Activated naive CD4-positive, alpha-beta T cell treated with anti-CD3 and anti-CD28 coated beads, Interleukin-2, amount 10 ng/mL, durations not matched to agents 7 days and 5 days (primary cell): ENCODE results near the gene PCDHGC4.
A peak's percentile ranks its signal among the peaks of the same experiment; 100 is the strongest.

Experiments
- CTCF ChIA-PET: fragments of 350-600 bp; sonication (Branson Sonifier 250); formaldehyde crosslinking; loops from one replicate; lab custom pipeline; 2021; ENCODE audit warnings: antibody characterized with exemption; lab: Charles Lee
- DNase-seq: peaks from one replicate; pipeline ENCODE4 v3.0.0-alpha.2; 2020
- H3K27ac Mint-ChIP-seq: one replicate; pipeline ENCODE4 v1.8.0; 2021; ENCODE audit warnings: mild to moderate bottlenecking, moderate library complexity, mixed read lengths
- H3K27me3 Mint-ChIP-seq: one replicate; pipeline ENCODE4 v1.8.0; 2021; ENCODE audit warnings: mild to moderate bottlenecking, mixed read lengths
- H3K36me3 Mint-ChIP-seq: one replicate; pipeline ENCODE4 v1.8.0; 2021; ENCODE audit warnings: mixed read lengths
- H3K4me1 Mint-ChIP-seq: one replicate; pipeline ENCODE4 v1.8.0; 2021; ENCODE audit warnings: mixed read lengths
- H3K4me3 Mint-ChIP-seq: one replicate; pipeline ENCODE4 v1.8.0; 2021; ENCODE audit warnings: mild to moderate bottlenecking, moderate library complexity, mixed read lengths
- H3K9me3 Mint-ChIP-seq: one replicate; pipeline ENCODE4 v1.8.0; 2021; ENCODE audit warnings: mixed read lengths

The PCDHGC4 gene

DNA sequence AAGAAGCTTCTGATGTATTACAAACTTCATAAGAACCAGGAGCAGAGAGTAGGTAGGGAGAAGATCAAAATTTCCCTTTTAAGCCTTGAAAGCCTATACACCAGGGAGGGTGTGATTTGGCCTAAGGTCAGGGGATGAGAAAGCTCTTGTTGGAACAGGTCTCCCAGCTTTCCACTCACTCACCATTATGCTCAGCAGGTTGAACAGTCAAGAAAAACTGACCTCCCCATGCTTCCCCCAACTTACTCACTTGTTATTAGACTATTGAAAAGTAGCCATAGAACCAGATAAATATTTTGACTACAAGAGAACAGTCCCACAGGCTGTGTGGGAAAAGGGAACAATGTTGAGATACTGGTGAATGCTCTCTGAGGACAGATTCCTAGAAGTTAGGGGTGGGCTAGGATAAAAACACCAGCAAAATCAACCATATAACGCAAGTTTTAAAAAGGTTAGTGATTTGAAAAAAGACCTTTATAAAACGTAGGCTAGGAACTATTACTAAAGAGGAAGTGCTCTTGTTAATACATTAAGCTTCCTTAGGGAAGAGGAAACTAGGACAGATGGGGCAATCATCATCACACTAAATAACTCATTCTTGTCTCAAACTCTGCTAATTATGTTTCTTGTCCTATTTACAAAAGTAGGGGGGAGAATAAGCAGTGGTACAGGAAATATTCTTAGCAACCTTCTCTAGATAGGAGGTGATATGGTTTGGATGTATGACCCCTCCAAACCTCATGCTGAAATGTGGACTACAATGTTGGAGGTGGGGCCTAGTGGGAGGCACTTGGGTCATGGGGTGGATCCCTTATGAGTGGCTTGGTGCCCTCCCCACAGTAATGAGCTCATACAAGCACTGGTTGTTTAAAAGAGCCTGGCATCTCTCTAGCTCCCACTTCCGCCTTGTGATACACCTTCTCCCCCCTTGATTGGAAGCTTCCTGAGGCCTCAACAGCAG lies 35.1 kb downstream of the PCDHGC4 start:
- Mint-ChIP-seq H3K27me3 (no peaks in the 10 kb centered on the region), H3K27ac (no peak overlapping the region)
- CTCF ChIA-PET = interaction anchor here (0.6 to 4.4 kb wide), 4 partner anchors 38 to 89 kb away, joined by 3 to 15 read pairs (median 9); partner anchors contain the start of gene PCDHGA12

DNA sequence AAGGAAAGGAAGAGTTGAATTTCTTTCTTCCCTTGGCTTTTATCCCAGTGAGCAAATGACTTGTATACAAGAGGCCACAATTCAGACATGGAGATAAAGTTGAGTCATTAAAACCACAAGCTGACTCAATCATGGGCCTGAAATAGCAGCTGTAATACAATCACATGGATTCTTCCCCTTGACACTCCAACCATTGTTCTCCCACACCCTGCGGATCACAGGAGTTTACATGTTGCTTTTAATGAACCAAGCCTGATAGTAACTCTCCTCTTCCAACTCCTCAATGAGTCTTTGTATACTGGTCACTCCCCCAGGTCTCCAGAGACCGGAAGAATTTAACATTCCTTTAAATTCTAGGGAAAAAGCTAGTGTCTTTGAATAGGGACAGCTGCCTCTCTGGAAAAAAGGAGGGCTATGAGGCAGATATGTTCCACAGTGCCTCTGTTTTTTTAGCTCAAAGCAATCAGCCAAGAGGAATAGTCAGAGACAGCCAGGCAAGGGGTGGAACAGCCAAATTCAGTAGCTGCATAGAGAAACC lies 36.5 kb downstream of the PCDHGC4 start:
- peaks cover 83% of the 10 kb centered on the region for H3K36me3 Mint-ChIP-seq
- H3K9me3 Mint-ChIP-seq = no peaks in the 10 kb centered on the region
- no peaks in the 10 kb centered on the region for H3K27me3 Mint-ChIP-seq
- CTCF ChIA-PET = interaction anchor here (1.1 to 4.4 kb wide), 11 partner anchors 9 to 197 kb away, joined by 3 to 15 read pairs (median 6); partner anchors contain the start of genes PCDHGA10, PCDHGA12, PCDHGA4 and PCDHGB3
- H3K4me3 Mint-ChIP-seq = no peak overlapping the region
- no peak for DNase-seq
- peak overlapping the region; percentile 54 for H3K27ac Mint-ChIP-seq
- peaks cover 9% of the 10 kb centered on the region for H3K4me1 Mint-ChIP-seq

More for the DNA sequence above, 35.1 kb downstream of the PCDHGC4 start:
- peaks cover 81% of the 10 kb centered on the region for H3K36me3 Mint-ChIP-seq
- DNase-seq = no peak
- H3K4me3 Mint-ChIP-seq = no peak overlapping the region
- no peaks in the 10 kb centered on the region for H3K9me3 Mint-ChIP-seq
- H3K4me1 Mint-ChIP-seq = peaks cover 13% of the 10 kb centered on the region

DNA sequence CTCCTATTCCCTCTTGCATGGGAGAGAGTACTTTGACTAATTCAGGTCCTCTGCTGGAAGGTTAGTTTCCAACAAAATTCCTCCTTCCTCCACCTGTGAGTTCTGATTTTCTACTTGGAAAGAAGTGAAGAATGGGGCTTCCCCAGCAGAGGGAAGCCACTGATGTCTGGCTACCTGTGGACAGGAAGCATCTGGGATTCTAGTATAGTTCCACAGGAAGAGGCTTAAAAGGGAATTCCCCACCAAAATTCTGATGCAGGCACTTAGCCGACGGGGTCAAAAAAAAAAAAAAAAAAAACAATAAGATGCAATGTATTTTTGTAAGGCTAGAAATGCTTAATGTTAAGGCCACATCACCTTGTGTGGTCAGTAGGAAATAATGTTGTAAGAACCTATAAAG lies 37.5 kb downstream of the PCDHGC4 start:
- Mint-ChIP-seq H3K4me3 (no peak overlapping the region), H3K9me3 (no peaks in the 10 kb centered on the region), H3K27me3 (no peaks in the 10 kb centered on the region), H3K36me3 (peaks cover 82% of the 10 kb centered on the region), H3K27ac (peak overlapping the region; percentile 53), H3K4me1 (peaks cover 9% of the 10 kb centered on the region)
- CTCF ChIA-PET = interaction anchor here (1.1 to 4.4 kb wide), 13 partner anchors 10 to 330 kb away, joined by 3 to 15 read pairs (median 6); partner anchors contain the start of genes PCDHB10, PCDHGA10, PCDHGA11 and PCDHGA12
- DNase-seq = no peak

DNA sequence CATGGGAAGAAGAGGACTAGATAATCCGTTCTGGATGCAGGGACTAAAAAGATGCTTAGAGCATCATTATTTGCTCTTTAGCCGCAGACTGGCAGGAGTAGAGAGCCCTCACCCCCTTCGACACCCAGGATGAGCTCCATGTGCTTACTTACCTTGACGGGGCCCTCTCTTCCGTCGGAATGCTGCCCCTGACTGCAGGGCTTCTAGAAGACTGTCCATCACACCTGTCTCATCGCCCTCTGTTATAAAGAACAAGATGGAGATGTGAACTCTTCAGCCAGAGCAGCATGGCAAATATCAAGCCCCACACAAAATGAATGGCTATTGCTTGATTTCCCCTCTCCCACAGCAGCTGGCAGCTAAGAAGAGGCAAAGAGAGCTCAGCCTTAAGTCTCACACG lies 39.2 kb downstream of the PCDHGC4 start:
- CTCF ChIA-PET = interaction anchor here (0.8 to 4.4 kb wide), 17 partner anchors 9 to 429 kb away, joined by 3 to 15 read pairs (median 6); partner anchors contain the start of genes PCDHB10, PCDHGA10, PCDHGA11 and PCDHGA12
- Mint-ChIP-seq H3K36me3 (peaks cover 82% of the 10 kb centered on the region), H3K27ac (no peak overlapping the region), H3K9me3 (no peaks in the 10 kb centered on the region), H3K4me3 (no peak overlapping the region), H3K27me3 (no peaks in the 10 kb centered on the region), H3K4me1 (peaks cover 9% of the 10 kb centered on the region)
- no peak for DNase-seq

DNA sequence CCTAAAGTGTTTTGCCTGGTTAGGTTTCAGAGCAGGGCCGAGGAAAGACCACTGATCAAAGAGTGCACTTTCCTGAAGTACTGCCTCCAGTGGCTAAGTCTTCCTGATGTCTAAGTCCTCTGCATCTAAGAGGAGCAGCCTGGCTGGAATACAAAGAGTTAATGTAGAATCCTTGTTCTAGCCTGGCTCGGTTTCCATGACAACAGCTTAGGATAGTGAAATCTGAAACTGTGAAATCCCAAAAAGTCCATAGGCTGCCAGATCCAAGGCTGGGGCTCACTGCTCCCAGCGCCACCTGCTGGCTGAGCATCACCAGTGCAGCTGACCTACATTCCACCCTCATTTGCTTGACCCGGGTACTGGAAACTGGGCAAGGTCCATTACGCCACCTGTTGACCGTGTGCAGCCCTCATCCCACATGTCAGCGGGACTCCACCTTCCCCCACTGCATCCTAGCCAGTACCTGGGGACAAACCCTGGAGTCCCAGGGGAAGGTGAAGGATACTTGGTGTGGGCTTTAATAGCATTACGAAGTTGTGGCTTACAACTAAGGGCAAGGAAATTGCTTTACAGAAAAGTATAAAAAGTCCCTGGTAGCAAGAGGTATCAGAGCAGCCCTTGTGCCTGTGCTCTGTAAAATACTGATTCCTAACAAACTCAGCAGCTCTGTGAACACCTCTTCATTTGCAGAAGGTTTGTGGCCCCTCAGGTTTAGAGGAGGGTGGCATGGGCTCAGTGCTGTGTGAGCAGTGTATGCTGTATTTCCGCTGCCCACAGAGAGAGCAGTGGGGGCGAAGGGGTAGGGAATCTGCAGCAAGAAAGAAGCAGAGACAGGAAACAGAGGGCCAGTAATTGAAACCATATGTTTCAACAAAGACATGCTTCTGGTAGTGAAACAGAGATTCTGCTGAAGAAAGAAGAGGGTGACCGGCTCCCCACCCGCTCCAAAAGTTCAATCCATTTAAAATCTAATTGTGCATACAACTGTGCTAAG lies 40.1 kb downstream of the PCDHGC4 start:
- H3K27me3 Mint-ChIP-seq = no peaks in the 10 kb centered on the region
- H3K4me1 Mint-ChIP-seq = peaks cover 9% of the 10 kb centered on the region
- CTCF ChIA-PET = interaction anchor here (0.6 to 4.4 kb wide), 18 partner anchors 9 to 784 kb away, joined by 3 to 15 read pairs (median 4); partner anchors contain the start of genes PCDHGA10, PCDHGA11, PCDHGA12 and PCDHGA4
- DNase-seq = peak; percentile 56
- H3K27ac Mint-ChIP-seq = no peak overlapping the region
- no peak overlapping the region for H3K4me3 Mint-ChIP-seq
- H3K9me3 Mint-ChIP-seq = no peaks in the 10 kb centered on the region
- H3K36me3 Mint-ChIP-seq = peaks cover 79% of the 10 kb centered on the region

DNA sequence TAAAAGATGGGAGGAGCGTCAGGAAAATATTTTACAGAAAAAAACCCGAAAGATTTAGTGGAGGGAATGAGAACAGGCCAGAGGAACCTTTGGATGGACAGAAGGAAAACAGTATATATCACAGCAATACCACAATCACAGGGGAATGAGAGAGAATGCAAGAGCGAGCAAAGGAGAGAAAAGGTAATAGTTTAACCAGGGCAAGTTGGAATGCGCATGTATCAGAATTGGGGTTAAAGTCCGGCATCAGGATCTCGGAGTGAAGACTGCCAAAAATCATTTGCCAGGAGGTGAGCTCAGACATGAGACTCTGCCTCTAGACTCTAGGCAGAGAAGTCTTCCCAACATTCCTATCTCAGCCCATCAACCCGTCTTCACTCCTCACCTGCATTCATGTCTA lies 40.8 kb downstream of the PCDHGC4 start:
- Mint-ChIP-seq H3K27me3 (no peaks in the 10 kb centered on the region), H3K27ac (no peak overlapping the region), H3K9me3 (no peaks in the 10 kb centered on the region), H3K36me3 (peaks cover 71% of the 10 kb centered on the region), H3K4me1 (peaks cover 9% of the 10 kb centered on the region), H3K4me3 (no peak overlapping the region)
- DNase-seq = no peak
- CTCF ChIA-PET = interaction anchor here (0.6 to 2.8 kb wide), 10 partner anchors 8 to 785 kb away, joined by 3 to 15 read pairs (median 4); partner anchors contain the start of genes PCDHGA10, PCDHGA11, PCDHGA12 and PCDHGA4

DNA sequence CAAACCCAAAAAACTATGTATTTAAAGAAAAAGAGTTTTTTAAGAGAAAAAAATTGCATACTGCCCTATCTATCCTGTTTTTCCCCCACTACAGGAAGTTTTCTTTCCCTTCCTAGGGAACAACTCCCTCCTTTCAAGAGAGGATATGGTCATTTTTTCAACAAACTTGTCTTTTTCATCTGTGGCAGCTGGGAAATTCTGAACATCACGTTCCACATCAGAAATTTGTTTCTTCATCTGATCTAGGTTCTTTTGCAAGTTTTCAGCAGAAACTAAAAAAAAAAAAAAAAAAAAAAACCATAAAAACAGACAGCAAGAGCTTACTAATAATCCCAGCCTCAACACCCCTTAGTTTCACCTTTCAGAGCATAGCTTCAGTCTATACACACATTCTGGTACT lies 42.6 kb downstream of the PCDHGC4 start:
- peaks cover 1% of the 10 kb centered on the region for H3K4me1 Mint-ChIP-seq
- H3K4me3 Mint-ChIP-seq = no peak overlapping the region
- peaks cover 57% of the 10 kb centered on the region for H3K36me3 Mint-ChIP-seq
- H3K27me3 Mint-ChIP-seq = no peaks in the 10 kb centered on the region
- DNase-seq = no peak
- CTCF ChIA-PET = interaction anchor here (2.8 kb wide), 1 partner anchor 14 kb away, joined by 15 read pairs; no protein-coding TSS in a partner anchor
- no peak overlapping the region for H3K27ac Mint-ChIP-seq
- H3K9me3 Mint-ChIP-seq = no peaks in the 10 kb centered on the region

DNA sequence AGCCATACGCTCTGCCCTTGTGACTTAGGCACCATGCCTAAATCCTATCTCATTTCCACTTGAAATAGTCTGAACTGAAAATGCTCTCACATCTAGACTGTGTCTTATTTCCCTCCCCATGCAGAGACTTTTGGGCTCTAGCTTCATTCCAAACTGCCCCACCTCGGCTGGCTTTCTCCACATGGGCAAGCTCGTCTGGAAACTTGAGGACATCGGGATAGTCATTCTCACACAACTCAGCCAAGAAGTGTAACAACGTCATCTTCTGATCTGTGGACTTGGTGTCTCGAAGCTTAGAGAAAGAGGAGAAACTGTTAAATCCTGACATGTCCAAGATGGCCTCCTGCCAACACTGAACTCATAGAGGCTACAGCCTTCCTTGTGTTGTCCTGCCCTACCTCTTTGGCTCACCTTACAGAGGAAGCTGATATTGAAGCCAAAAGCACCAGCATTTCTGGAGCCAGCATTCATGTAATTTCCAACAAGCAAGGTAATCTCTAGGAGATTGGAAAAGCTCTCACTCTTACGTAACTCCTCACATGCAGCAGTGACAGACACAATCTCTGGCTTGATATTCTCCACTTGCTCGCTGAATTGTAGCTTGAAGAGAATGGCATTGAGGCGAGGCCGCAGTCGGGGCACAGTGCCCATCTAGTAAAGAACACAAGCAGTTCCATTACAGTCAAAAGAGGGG lies 43.6 kb downstream of the PCDHGC4 start:
- Mint-ChIP-seq H3K4me1 (no peaks in the 10 kb centered on the region), H3K27me3 (no peaks in the 10 kb centered on the region), H3K9me3 (no peaks in the 10 kb centered on the region), H3K4me3 (no peak overlapping the region), H3K27ac (no peak overlapping the region), H3K36me3 (peaks cover 49% of the 10 kb centered on the region)
- no peak for DNase-seq
- CTCF ChIA-PET = interaction anchor here (1.1 to 2.8 kb wide), 2 partner anchors 15 to 27 kb away, joined by 3 to 15 read pairs; no protein-coding TSS in a partner anchor

DNA sequence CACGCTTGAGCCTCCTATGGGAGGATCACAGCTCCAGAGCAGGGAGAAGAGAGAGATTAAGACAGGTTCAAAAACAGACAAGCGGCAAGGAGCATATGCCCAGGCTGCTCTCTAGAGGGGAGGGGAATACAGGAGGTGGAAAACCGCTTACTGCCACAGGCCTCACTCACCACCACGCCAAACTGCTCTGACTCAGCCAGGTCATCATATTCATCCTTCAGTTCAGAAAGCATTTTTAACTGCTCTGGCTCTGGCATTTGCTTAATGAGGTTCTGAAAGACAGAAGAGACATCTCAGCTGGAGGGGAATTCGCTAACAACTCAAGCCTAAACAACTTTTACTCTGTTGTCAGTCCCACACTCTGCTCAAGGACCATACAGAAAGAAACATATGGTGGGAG lies 44.2 kb downstream of the PCDHGC4 start:
- no peaks in the 10 kb centered on the region for H3K27me3 Mint-ChIP-seq
- no peaks in the 10 kb centered on the region for H3K9me3 Mint-ChIP-seq
- CTCF ChIA-PET = interaction anchor here (1.1 kb wide), 1 partner anchor 27 kb away, joined by 3 read pairs; no protein-coding TSS in a partner anchor
- no peak overlapping the region for H3K27ac Mint-ChIP-seq
- DNase-seq = no peak
- H3K36me3 Mint-ChIP-seq = peaks cover 46% of the 10 kb centered on the region
- H3K4me1 Mint-ChIP-seq = no peaks in the 10 kb centered on the region
- no peak overlapping the region for H3K4me3 Mint-ChIP-seq

DNA sequence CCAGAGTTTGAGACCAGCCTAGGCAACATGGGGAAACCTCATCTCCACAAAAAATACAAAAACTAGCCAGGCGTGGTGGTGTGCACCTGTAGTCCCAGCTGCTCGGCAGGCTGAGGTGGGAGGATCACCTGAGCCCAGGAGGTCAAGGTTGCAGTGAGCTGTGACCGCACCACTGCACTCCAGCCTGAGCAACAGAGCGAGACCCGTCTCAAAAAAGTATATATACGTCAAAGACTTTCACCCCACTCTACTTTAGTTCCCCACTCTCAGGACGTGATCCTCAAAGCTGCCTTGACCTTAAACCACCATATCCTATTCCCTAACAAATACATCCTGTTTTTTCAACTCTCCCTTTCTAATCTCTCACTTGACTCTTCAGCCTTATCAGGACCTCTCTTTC lies 45.0 kb downstream of the PCDHGC4 start:
- no peaks in the 10 kb centered on the region for H3K4me1 Mint-ChIP-seq
- CTCF ChIA-PET = no interaction called here
- H3K27ac Mint-ChIP-seq = no peak overlapping the region
- no peaks in the 10 kb centered on the region for H3K27me3 Mint-ChIP-seq
- H3K36me3 Mint-ChIP-seq = peaks cover 47% of the 10 kb centered on the region
- no peaks in the 10 kb centered on the region for H3K9me3 Mint-ChIP-seq
- no peak for DNase-seq
- no peak overlapping the region for H3K4me3 Mint-ChIP-seq

DNA sequence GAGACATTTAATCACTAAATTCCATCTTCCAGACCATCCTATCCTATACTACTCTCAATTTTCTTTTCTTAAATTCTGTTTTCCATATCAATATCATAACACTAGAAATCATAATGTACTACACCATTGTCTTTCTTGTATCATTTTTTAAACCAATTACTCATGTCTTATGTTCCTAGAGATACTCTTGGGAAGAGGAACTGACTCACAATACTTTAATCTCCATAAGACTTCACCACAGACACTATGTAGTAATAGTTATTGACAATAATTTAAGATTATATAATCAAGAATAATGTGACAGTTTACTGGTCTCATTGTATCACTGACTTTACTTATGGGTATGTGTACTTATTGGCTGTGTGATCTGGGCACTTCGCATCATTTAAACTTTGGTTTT lies 47.9 kb downstream of the PCDHGC4 start:
- no peak overlapping the region for H3K27ac Mint-ChIP-seq
- no peaks in the 10 kb centered on the region for H3K27me3 Mint-ChIP-seq
- H3K36me3 Mint-ChIP-seq = peaks cover 39% of the 10 kb centered on the region
- no peaks in the 10 kb centered on the region for H3K9me3 Mint-ChIP-seq
- no peak for DNase-seq
- CTCF ChIA-PET = interaction anchor here (2.8 kb wide), 1 partner anchor 8 kb away, joined by 12 read pairs; no protein-coding TSS in a partner anchor
- no peaks in the 10 kb centered on the region for H3K4me1 Mint-ChIP-seq
- no peak overlapping the region for H3K4me3 Mint-ChIP-seq

DNA sequence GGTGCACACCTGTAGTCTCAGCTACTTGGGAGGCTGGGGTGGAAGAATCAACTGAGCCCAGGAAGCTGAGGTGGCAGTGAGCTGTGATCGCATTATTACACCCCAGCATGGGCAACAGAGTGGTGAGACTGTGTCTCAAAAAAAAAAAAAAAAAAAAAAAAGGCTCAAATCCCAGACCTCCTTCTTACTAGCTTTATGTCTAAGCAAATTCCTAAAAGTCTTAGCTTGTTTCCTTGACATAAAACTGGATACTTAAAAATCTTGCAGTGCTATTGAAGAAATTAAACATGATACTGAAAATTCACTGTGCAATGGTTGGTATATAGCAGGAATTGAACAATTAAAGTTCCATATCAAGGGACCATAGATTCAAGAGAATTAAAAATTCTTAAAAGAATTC lies 49.1 kb downstream of the PCDHGC4 start:
- H3K4me1 Mint-ChIP-seq = no peaks in the 10 kb centered on the region
- CTCF ChIA-PET = interaction anchor here (1.2 to 2.8 kb wide), 2 partner anchors 9 to 24 kb away, joined by 4 to 12 read pairs; no protein-coding TSS in a partner anchor
- no peak overlapping the region for H3K4me3 Mint-ChIP-seq
- peaks cover 29% of the 10 kb centered on the region for H3K36me3 Mint-ChIP-seq
- H3K27ac Mint-ChIP-seq = no peak overlapping the region
- no peaks in the 10 kb centered on the region for H3K9me3 Mint-ChIP-seq
- no peaks in the 10 kb centered on the region for H3K27me3 Mint-ChIP-seq
- DNase-seq = no peak
